ENCODE measurements around the gene GYG2.

- no peak for TF ChIP-seq CTCF (conservative IDR thresholded peaks at IDR 0.05 in 1 of 2, IDR thresholded peaks at IDR 0.05 in 1 of 2; ENCODE audit: low read depth in 1 of 2, low read length in 2 of 2)
- TF ChIP-seq EZH2 (IDR thresholded peaks at IDR 0.05; ENCODE audit: low read length, missing control alignments) = no peak
Observed at GRCh38 chrX:2799369-2799768, 29.4 kb upstream of the GYG2 start.
